B cell (primary cell): ENCODE measurements around the gene RPL35.

ENCODE experiments used
- CTCF ChIP-seq: fragments of 200-600 bp; IDR thresholded peaks from one replicate; pipeline ENCODE4 v1.8.0; 2022; ENCODE audit warnings: antibody characterized with exemption, mild to moderate bottlenecking
- EZH2 ChIP-seq: IDR thresholded peaks from 2 replicates; pipeline ENCODE4 v1.6.1; 2012; ENCODE audit warnings: borderline replicate concordance, low read depth, mild to moderate bottlenecking, moderate library complexity, low read length; ENCODE audit not compliant: insufficient read depth, poor library complexity, severe bottlenecking

- TF ChIP-seq CTCF (no peak), EZH2 (no peak)
Observed at GRCh38 chr9:124834591-124834990, 27.2 kb downstream of the RPL35 start.
